T-helper 2 cell (primary cell): Measurements from ENCODE around the gene CDK1.

Source experiments
- DNase-seq, 5 experiments: peaks; one replicate each; pipeline versions ENCODE4 v3.0.0 to v3.0.0-alpha.2; 2012 to 2022

Gene CDK1

GRCh38 chr10:60778971-60779796, 906 bp downstream of the CDK1 start:
- DNase-seq = peak in 1 of 5 experiments; percentile 34

DNA sequence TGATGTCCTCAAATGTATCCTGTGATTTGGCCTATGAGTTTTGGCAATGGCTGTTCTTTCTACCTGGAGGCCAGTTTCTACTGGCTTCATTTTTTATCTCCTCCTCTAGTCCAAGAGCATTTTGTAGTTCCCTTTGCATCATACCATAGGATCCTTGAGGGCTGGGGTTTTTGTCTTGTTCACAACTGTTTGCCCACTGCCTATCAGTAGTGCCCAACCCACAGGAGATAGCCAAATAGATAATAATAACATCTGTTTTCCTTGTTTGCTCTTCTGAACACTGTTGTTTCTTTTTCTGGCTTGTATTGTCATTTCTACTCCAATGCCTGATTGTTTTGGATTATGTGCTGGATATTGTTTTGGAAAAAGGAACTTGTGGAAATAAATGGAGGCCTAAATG, 3.4 kb downstream of the CDK1 start:
- peak in 1 of 5 experiments; percentile 13 for DNase-seq

- DNase-seq = no peak
Measured at GRCh38 chr10:60784641-60785040, 6.4 kb downstream of the CDK1 start.

GRCh38 chr10:60788544-60788943, 10.3 kb downstream of the CDK1 start:
- no peak for DNase-seq

GRCh38 chr10:60789340-60789739, 11.1 kb downstream of the CDK1 start:
- DNase-seq = no peak

DNA sequence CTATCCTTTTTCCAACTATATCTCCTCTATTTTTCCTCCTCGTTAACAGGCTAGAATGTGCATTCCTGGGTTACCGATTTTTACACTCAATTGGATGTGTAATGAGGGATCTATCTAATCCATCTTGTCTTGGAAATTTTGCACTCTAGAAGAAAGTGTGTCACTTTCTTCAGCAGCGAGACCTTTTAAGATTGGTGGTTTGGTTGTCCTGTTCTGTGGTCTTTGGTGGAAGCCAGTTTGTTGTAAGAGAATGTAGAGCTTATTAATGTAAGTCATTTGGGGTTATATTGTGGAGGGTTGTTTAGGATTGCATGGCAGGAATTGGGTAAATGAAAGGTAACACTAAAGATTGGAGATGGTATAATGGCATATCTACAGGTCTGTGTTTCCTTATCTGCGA, 16.7 kb downstream of the CDK1 start:
- no peak for DNase-seq

GRCh38 chr10:60795465-60796202, 17.4 kb downstream of the CDK1 start:
- no peak for DNase-seq

- no peak for DNase-seq
Measured at GRCh38 chr10:60796481-60796880, 18.2 kb downstream of the CDK1 start.

DNA sequence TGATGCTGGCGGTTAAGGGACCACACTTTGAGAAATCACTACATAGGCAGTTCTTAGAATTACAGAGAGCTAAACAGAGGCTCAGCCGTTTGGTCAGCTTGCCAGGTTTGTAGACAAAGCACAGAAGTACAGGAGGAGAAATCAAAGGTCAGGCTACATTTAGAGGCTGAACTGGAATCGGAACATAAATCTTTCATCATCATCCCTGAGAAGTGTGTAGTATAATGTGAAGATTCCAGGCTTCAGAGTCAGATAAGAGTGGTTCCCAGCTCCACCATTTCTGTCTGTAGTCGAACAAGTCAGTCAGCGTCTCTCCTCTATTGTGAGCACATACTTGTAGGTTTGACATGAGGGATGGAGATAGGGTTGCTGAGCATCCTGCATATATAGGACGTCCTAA, 18.9 kb downstream of the CDK1 start:
- DNase-seq = no peak

DNA sequence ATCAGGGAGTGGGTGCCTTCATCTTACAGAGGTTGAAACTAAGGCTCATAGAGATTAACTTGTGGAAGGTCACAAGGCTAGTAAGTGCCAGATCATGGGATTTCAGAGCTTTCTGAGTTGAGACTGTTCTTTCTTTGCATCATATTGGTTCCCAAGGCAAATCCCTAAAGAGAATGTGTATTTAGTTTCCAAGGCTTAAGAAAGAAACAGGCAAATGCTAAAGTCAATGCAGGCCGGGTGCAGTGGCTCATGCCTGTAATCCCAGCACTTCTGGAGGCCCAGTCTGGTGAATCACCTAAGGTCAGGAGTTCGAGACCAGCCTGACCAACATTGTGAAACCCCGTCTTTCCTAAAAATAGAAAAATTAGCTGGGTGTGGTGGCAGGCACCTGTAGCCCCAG, 19.8 kb downstream of the CDK1 start:
- no peak for DNase-seq

DNA sequence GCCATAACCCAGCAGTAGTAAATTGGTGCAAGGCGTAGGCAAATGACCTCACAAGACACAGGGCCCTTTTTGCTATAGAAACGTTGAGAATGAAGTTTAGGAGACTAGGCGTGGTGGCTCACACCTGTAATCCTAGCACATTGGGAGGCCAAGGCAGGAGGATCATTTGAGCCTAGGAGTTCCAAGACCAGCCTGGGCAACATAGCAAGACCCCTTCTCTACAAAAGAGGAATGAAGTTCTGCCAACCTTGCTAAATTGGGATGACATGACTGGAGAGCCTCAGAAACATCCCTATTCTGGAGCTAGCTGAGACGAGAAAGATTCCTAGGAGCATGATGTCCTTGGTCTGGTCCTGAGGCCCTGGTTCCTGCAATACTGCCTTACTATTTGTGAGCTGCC, 20.6 kb downstream of the CDK1 start:
- no peak for DNase-seq

DNA sequence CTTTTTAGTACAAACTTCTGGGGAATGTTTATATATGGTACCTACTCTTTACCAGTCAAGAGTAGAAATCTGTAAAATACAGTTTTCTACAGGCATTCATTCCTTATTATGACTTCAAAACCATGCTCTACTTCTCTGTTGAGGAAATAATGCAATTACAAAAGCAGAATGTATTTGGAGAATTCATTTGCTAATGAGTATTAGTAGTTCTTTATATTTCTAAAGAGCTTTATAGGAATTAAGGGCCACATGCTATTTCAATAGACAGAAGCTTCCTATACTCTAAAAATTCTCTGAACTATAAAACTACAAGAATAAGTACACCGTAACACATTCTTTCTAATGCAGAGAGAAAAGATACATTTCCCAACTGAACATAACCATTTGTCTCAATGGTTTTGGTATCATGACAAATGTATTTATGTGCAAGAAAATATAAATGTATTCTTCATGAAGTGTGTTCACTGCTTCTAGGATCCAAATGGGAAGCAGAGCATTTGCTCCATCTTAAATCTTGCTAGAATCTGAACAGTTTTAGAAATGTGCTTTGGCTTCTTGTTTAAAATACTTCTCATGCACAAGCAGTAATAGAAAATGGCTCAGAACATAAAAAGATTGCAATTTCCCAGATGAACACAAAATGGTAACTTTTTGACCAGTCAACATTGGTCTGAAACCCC, 21.8 kb downstream of the CDK1 start:
- no peak for DNase-seq

GRCh38 chr10:60800918-60801317, 22.6 kb downstream of the CDK1 start:
- no peak for DNase-seq

GRCh38 chr10:60801522-60801921, 23.2 kb downstream of the CDK1 start:
- no peak for DNase-seq

DNA sequence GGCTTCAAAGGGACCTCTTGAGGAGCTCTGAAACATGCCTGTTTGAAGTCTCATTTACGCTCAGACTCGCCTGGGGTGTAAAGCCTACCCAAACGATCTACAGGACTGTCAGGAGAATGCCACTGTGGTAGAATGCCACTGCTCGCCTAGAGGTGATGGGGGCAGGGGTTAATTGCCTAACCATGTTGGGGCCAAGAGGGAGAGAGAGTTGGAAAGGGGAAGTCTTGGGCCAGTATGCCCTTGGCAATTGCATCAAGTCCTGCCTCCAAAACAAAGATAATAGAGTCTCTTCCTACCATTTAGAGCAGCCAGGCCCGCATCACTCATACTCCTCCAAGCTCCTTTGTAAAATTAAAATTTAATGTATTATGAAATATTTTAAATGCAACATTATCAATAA, 25.2 kb downstream of the CDK1 start:
- no peak for DNase-seq

DNA sequence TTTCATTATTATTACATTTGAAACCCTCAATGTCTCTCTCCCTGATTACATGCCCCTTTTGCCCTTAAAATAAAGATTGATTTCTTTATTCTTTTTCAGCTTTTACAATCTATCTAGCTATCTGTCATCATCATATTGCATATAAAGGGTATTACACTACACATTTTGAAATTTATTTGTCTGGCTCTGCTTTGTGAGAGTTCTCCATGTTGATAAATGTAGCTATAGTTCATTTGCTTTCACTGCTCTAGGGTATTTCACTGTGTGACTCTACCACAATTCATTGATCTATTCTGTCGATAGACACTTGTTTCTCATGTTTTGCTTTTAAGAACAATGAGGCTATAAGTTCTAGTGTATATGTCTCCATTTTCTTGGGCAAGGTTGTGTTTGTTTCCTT, 25.6 kb downstream of the CDK1 start:
- no peak for DNase-seq

GRCh38 chr10:60806921-60807320, 28.6 kb downstream of the CDK1 start:
- DNase-seq = no peak

GRCh38 chr10:60807499-60807898, 29.2 kb downstream of the CDK1 start:
- DNase-seq = no peak

DNA sequence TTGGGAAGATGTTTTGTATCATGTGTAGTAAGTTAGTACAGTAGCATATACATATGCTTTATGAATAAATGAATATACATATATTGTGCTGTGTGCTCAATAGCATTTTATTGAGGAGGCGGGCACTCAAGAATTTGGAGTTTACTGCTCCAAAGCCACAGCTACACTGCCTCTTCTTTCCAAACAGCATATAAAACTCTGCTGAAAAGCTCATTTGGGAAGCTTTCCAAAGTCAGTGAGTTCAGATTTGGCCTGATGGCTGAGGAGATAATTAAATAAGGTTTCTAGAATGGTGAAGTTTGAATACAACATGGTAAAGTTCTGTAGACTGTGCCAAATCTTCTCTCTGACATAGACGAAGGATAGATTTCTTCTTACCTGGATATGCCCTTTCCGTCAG, 29.8 kb downstream of the CDK1 start:
- no peak for DNase-seq

DNA sequence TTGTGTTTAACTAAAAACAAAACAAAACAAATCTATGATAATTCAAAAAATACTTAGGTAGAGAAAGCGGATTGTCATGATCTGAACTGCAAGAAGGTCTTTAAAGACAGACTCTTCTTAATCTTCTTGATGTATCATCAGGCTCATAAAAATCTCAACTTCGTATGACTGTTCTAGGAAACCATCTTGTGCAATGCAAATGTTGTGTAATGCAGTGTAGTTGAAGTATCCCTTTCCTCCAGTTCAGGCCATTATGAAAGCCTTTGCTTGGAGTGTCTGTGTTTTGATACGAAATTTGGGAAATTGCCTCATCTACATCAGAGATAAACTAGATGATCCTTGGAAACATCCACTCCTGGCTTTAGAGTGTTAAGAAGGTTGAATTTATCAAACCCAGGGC, 30.9 kb downstream of the CDK1 start:
- DNase-seq = no peak

GRCh38 chr10:60810437-60811182, 32.3 kb downstream of the CDK1 start:
- DNase-seq = no peak

- DNase-seq = peak in 2 of 5 experiments; percentile 11 to 78
Measured at GRCh38 chr10:60816628-60817397, 38.5 kb downstream of the CDK1 start.
